Calu3 (cell line): ENCODE measurements around the gene CISD1. TPM values are rescaled to one million over a fixed set of nuclear protein-coding genes. Genes with fewer than 3 reads are reported as not detected.
"Not testable (repeated sequence)": the region's sequence is repeated elsewhere in the genome, so short reads cannot be mapped to it uniquely, and the experiment has no call there.

Source experiments
- Bru-seq: library from RNA; stranded (reverse); fragments of 400-500 nt; gene quantifications from one replicate; lab custom pipeline; 2021; lab: Mats Ljungman, UMichigan
- BruChase-seq, 2 experiments: library from RNA; stranded (reverse); fragments of 400-500 nt; gene quantifications; one replicate each; lab custom pipeline; 2021; lab: Mats Ljungman, UMichigan
- BruUV-seq: library from RNA; stranded (reverse); fragments of 400-500 nt; replicated peaks from 2 replicates; lab custom pipeline; 2021; lab: Mats Ljungman, UMichigan
- CTCF ChIA-PET: fragments of 300-600 bp; sonication (Branson Sonifier 250); formaldehyde crosslinking; loops from one replicate; lab custom pipeline; 2022; ENCODE audit warnings: antibody characterized with exemption; lab: Charles Lee
- DNase-seq: peaks from one replicate; pipeline ENCODE4 v3.0.0; 2022
- H3K27ac Mint-ChIP-seq: one replicate; pipeline ENCODE4 v1.8.0; 2022; ENCODE audit warnings: mixed read lengths; ENCODE audit not compliant: unreplicated experiment
- H3K27me3 Mint-ChIP-seq: one replicate; pipeline ENCODE4 v1.8.0; 2022; ENCODE audit warnings: mixed read lengths; ENCODE audit not compliant: unreplicated experiment
- H3K36me3 Mint-ChIP-seq: one replicate; pipeline ENCODE4 v1.8.0; 2022; ENCODE audit warnings: mild to moderate bottlenecking, moderate library complexity, mixed read lengths; ENCODE audit not compliant: insufficient read depth, unreplicated experiment
- H3K4me1 Mint-ChIP-seq: one replicate; pipeline ENCODE4 v1.8.0; 2022; ENCODE audit warnings: mild to moderate bottlenecking, low read depth, mixed read lengths; ENCODE audit not compliant: unreplicated experiment
- H3K4me3 Mint-ChIP-seq: one replicate; pipeline ENCODE4 v1.8.0; 2022; ENCODE audit warnings: mild to moderate bottlenecking, low read depth, moderate library complexity, mixed read lengths; ENCODE audit not compliant: unreplicated experiment
- H3K9me3 Mint-ChIP-seq: one replicate; pipeline ENCODE4 v1.8.0; 2022; ENCODE audit warnings: low read depth, mixed read lengths; ENCODE audit not compliant: unreplicated experiment
- intact Hi-C: fragments of 100-400 bp; cut with micrococcal nuclease; formaldehyde crosslinking; loops from one replicate; pipeline ENCODE4 v1.10.0; 2022; ENCODE audit not compliant: unreplicated experiment
- long read RNA-seq: library from polyadenylated mRNA; stranded (forward); transcript quantifications from one replicate; pipeline ENCODE4 v2.0.0, GENCODE V29; 2022
- total RNA-seq: library from RNA; stranded (reverse); gene quantifications from 2 replicates; pipeline ENCODE4 v1.2.3, GENCODE V29; 2022
- TF ChIP-seq, protein P1 (sequence below): fragments of 200-600 bp; IDR thresholded peaks from one replicate; pipeline ENCODE4 v1.8.0; 2022; ENCODE audit warnings: antibody characterized with exemption; ENCODE audit not compliant: unreplicated experiment

The CISD1 gene
- total RNA-seq (58.3 and 69.0 TPM in 2 replicates), Bru-seq, nascent RNA (percentile 87 among the genes with signal in this experiment), BruChase-seq, experiment 1, labeled RNA remaining after a 6-hour chase (percentile 81 among the genes with signal in this experiment), BruChase-seq, experiment 2, labeled RNA remaining after a 2-hour chase (percentile 74 among the genes with signal in this experiment)
- long read RNA-seq, transcript CISD1-201 (3 exons, 2,479 nt), result major isoform, 202 of 205 reads
- long read RNA-seq, partial matches to known transcripts, result 1 of 205 reads
- long read RNA-seq, other reads (novel, unspliced or antisense), result 2 of 205 reads

DNA sequence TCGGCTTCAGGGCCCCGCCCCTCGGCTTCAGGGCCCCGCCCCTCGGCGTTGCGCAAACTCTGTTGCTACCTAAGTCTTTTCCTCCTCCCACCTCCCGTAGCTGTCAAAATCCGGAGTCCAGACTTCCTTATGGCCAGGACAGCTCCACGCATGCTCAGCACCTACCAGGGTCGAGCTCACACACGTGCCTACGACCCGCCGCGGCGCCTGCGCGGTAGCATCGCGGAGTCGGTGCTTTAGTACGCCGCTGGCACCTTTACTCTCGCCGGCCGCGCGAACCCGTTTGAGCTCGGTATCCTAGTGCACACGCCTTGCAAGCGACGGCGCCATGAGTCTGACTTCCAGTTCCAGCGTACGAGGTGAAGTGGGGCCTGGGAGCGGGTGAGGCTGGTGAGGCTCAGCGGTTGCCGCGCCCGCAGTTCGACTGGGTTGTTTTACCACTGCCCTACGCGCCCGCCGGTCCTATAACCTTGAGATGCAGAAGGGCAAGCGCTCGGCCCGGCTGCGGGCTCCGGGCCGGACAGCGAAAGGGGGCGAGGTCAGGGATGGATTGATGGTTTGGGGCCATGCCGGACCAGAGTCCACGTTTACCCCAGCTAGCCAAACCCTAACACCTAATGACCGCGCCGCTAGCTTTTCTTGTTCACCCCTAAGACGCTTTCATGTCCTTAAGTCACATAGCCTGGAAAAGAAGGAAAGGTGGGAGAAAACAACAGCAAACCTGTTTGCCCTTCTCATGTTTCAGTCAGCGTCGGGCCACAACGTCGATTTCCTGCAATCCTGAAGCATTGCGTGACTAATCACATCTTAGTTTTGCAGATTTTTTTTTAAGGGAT lies at the start of gene CISD1:
CISD1 (plus strand) TSS at position 217 of the 836 bp plus-strand sequence; CDS start at position 329, 112 bp downstream.
- CTCF ChIA-PET, result interaction anchor here (0.6 to 1.9 kb wide), 4 partner anchors 22 to 1525 kb away, joined by 4 to 12 read pairs (median 4); partner anchors contain the start of gene TFAM
- peaks cover 41% of the 10 kb centered on the region for H3K36me3 Mint-ChIP-seq
- TF ChIP-seq, protein P1, sequence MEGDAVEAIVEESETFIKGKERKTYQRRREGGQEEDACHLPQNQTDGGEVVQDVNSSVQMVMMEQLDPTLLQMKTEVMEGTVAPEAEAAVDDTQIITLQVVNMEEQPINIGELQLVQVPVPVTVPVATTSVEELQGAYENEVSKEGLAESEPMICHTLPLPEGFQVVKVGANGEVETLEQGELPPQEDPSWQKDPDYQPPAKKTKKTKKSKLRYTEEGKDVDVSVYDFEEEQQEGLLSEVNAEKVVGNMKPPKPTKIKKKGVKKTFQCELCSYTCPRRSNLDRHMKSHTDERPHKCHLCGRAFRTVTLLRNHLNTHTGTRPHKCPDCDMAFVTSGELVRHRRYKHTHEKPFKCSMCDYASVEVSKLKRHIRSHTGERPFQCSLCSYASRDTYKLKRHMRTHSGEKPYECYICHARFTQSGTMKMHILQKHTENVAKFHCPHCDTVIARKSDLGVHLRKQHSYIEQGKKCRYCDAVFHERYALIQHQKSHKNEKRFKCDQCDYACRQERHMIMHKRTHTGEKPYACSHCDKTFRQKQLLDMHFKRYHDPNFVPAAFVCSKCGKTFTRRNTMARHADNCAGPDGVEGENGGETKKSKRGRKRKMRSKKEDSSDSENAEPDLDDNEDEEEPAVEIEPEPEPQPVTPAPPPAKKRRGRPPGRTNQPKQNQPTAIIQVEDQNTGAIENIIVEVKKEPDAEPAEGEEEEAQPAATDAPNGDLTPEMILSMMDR, result no peak
- H3K27me3 Mint-ChIP-seq, result no peaks in the 10 kb centered on the region
- H3K4me3 Mint-ChIP-seq, result peak within 1 kb of the TSS; percentile 100
- H3K27ac Mint-ChIP-seq, result peak within 1 kb of the TSS; percentile 86
- intact Hi-C loops, result no loop called here
- no TSS peak for BruUV-seq
- H3K4me1 Mint-ChIP-seq, result peaks cover 18% of the 10 kb centered on the region
- no peaks in the 10 kb centered on the region for H3K9me3 Mint-ChIP-seq
- peak; percentile 99 for DNase-seq

DNA sequence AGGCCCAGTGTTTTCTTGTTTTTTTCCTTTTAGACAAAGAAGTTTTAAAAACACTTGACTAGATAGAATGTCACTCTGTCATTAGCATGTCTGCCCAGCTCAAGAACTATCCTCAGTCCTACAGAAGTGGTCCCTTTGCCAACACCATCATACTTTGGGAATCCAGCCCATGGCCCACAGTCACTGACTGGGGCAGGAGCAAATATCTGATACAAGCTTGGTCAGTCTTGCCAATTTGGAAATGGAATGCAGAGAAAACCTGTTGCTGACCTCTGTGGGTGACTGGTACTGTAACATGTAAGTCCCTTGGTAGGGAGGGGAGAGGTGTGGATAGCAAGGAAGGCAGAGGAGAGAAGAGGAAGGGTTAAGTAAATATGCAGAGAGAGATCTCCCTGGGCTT lies 49.1 kb upstream of the CISD1 start:
- DNase-seq, result no peak
- H3K27me3 Mint-ChIP-seq, result no peaks in the 10 kb centered on the region
- H3K4me1 Mint-ChIP-seq, result no peaks in the 10 kb centered on the region
- H3K9me3 Mint-ChIP-seq, result no peaks in the 10 kb centered on the region
- H3K27ac Mint-ChIP-seq, result no peak overlapping the region
- intact Hi-C loops, result no loop called here
- H3K36me3 Mint-ChIP-seq, result no peaks in the 10 kb centered on the region
- no peak overlapping the region for H3K4me3 Mint-ChIP-seq
- CTCF ChIA-PET, result no interaction called here
- BruUV-seq, result no TSS peak
- TF ChIP-seq, protein P1, result no peak

DNA sequence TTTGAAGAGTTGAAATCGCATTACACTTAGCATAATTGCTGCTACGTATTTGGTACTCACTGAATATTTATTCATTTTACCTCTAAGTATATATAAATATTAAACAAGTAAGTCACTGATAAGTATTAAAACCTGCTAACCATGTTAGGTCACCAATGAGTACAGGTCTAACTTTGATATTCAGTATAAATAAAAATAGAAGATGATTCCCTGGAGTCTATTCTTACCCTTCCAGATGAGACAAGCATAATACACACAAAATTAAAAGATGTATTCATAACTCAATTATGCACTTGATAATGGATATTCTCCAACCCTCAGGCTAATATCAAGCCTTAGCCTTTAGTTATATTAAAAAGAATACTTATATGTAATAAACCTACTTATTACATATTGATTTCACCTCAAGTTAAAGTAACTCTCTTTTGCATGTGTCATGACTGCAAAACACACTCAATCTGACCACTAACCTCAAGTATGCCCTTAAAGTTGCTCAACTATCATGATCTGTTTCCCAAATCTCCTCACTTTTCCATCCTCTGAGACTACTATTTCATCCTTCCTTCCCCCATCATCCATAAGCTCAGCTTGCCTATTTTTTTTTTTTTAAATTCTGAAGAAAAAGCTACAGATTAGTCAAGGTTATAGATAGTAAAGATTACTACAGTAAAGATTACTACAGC lies 48.1 kb upstream of the CISD1 start:
- intact Hi-C loops, result no loop called here
- no peaks in the 10 kb centered on the region for H3K36me3 Mint-ChIP-seq
- no peak overlapping the region for H3K4me3 Mint-ChIP-seq
- CTCF ChIA-PET, result interaction anchor here (0.6 kb wide), 1 partner anchor 46 kb away, joined by 3 read pairs; no protein-coding TSS in a partner anchor
- no peaks in the 10 kb centered on the region for H3K4me1 Mint-ChIP-seq
- H3K27ac Mint-ChIP-seq, result no peak overlapping the region
- BruUV-seq, result no TSS peak
- H3K9me3 Mint-ChIP-seq, result no peaks in the 10 kb centered on the region
- no peak for DNase-seq
- H3K27me3 Mint-ChIP-seq, result no peaks in the 10 kb centered on the region
- TF ChIP-seq, protein P1, result no peak

DNA sequence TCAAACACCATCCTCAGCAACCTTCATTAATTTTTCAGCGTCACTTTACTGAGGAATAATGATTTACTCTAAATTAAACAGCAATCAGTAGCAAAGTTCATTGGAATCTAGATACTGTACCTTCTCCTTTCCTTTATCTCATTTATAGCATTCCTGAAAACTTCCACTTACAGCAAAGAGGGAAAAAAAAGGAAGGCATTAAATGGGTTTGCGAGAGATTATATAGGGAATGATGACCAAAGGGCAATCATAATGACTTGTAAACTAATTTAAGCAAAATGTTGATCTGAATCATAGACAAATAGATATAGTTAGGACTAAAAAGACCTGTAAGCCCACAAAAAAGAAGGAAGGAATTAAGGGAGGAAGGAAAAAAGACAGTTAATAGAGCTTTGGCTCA lies 43.3 kb upstream of the CISD1 start:
- no peaks in the 10 kb centered on the region for H3K36me3 Mint-ChIP-seq
- no peak overlapping the region for H3K4me3 Mint-ChIP-seq
- CTCF ChIA-PET, result no interaction called here
- H3K9me3 Mint-ChIP-seq, result peaks cover under 1% of the 10 kb centered on the region
- BruUV-seq, result no TSS peak
- H3K27ac Mint-ChIP-seq, result no peak overlapping the region
- no peaks in the 10 kb centered on the region for H3K27me3 Mint-ChIP-seq
- TF ChIP-seq, protein P1, result no peak
- intact Hi-C loops, result no loop called here
- DNase-seq, result no peak
- no peaks in the 10 kb centered on the region for H3K4me1 Mint-ChIP-seq

GRCh38 chr10:58229856-58230255 lies 39.1 kb upstream of the CISD1 start:
- DNase-seq, CTCF ChIA-PET, H3K9me3 Mint-ChIP-seq, H3K27ac Mint-ChIP-seq, intact Hi-C loops, BruUV-seq, H3K4me1 Mint-ChIP-seq, H3K4me3 Mint-ChIP-seq, H3K36me3 Mint-ChIP-seq, H3K27me3 Mint-ChIP-seq: not testable (repeated sequence)
